GM12878 (cell line): ENCODE results near the gene ZGLP1. TPM values are rescaled to one million over a fixed set of nuclear protein-coding genes. Genes with fewer than 3 reads are reported as not detected.

Source experiments
- ATAC-seq: fragments of 200-7000 bp; cut with Tn5 transposase; 3 replicates; pipeline ENCODE4 v1.9.1; 2020; ENCODE audit warnings: mild to moderate bottlenecking, moderate library complexity
- Bru-seq: library from RNA; stranded (reverse); fragments of 400-500 nt; gene quantifications from one replicate; lab custom pipeline; 2021; lab: Mats Ljungman, UMichigan
- BruChase-seq, 2 experiments: library from RNA; stranded (reverse); fragments of 400-500 nt; gene quantifications; one replicate each; lab custom pipeline; 2021; lab: Mats Ljungman, UMichigan
- BruUV-seq: library from RNA; stranded (reverse); fragments of 400-500 nt; replicated peaks from 2 replicates; lab custom pipeline; 2021; lab: Mats Ljungman, UMichigan
- CTCF ChIA-PET: fragments of 300-600 bp; sonication (Branson Sonifier 250); formaldehyde crosslinking; extraction: SDS; loops from one replicate; lab custom pipeline; 2021; ENCODE audit warnings: inconsistent platforms; lab: Yijun Ruan, JAX
- POLR2A ChIA-PET: fragments of 350-600 bp; formaldehyde crosslinking; extraction: SDS; loops from one replicate; lab custom pipeline; 2021; ENCODE audit warnings: inconsistent platforms; lab: Charles Lee
- RAD21 ChIA-PET: fragments of 300-600 bp; sonication (Branson Sonifier 250); formaldehyde crosslinking; loops from one replicate; lab custom pipeline; 2023; ENCODE audit warnings: antibody characterized with exemption; ENCODE audit not compliant: unreplicated experiment; lab: Charles Lee
- SMC1A ChIA-PET: fragments of 300-600 bp; sonication (Branson Sonifier 250); formaldehyde crosslinking; loops from one replicate; lab custom pipeline; 2023; ENCODE audit not compliant: unreplicated experiment, uncharacterized antibody; lab: Charles Lee
- DNase-seq: peaks from one replicate; pipeline ENCODE4 v3.0.0-alpha.2; 2011; ENCODE audit warnings: low read depth, low spot score
- FAIRE-seq: peaks from 3 replicates; lab custom pipeline; 2011; peaks lifted over from hg19 to GRCh38; lab: Jason Lieb, UNC
- H2AFZ ChIP-seq: 2 replicates; pipeline ENCODE4 v1.6.0; 2011; ENCODE audit warnings: low read depth, low read length, control low read depth; ENCODE audit not compliant: control insufficient read depth
- H3K27ac ChIP-seq: 2 replicates; pipeline ENCODE4 v1.5.1; 2011; ENCODE audit warnings: control low read depth; ENCODE audit not compliant: control insufficient read depth, insufficient read depth
- H3K27me3 ChIP-seq, 2 experiments: replicated peaks in 1 of 2; 2 replicates each; pipeline versions ENCODE4 v1.6.0 to v1.6.1; 2011; ENCODE audit warnings: low read length in 1 of 2; ENCODE audit not compliant: control insufficient read depth in 2 of 2, insufficient read depth in 2 of 2
- H3K36me3 ChIP-seq, 2 experiments: 2 replicates each; pipeline ENCODE4 v1.5.1; 2011; ENCODE audit warnings: low read length in 1 of 2; ENCODE audit not compliant: control insufficient read depth in 2 of 2, insufficient read depth in 2 of 2
- H3K4me1 ChIP-seq: 2 replicates; pipeline ENCODE4 v1.6.1; 2011; ENCODE audit warnings: mild to moderate bottlenecking, low read length, moderate library complexity, mixed read lengths; ENCODE audit not compliant: control insufficient read depth, insufficient read depth
- H3K4me2 ChIP-seq: 2 replicates; pipeline ENCODE4 v1.6.0; 2011; ENCODE audit warnings: control low read depth; ENCODE audit not compliant: control insufficient read depth, insufficient read depth
- H3K4me3 ChIP-seq: fragments of 200-600 bp; sonication (generic); 2 replicates; pipeline ENCODE4 v1.5.1; 2016
- H3K79me2 ChIP-seq: 2 replicates; pipeline ENCODE4 v1.6.0; 2011; ENCODE audit warnings: low read length; ENCODE audit not compliant: control insufficient read depth, insufficient read depth
- H3K9ac ChIP-seq: 2 replicates; pipeline ENCODE4 v1.8.0; 2011; ENCODE audit warnings: low read length, control low read depth, mixed read lengths; ENCODE audit not compliant: control insufficient read depth, insufficient read depth
- H3K9me3 ChIP-seq: replicated peaks from 3 replicates; pipeline ENCODE4 v1.5.1; 2011; ENCODE audit warnings: mild to moderate bottlenecking, low read length; ENCODE audit not compliant: control insufficient read depth, insufficient read depth
- H4K20me1 ChIP-seq: 2 replicates; pipeline ENCODE4 v1.6.0; 2011; ENCODE audit not compliant: control insufficient read depth, insufficient read depth
- DPF2 ChIP-seq: fragments of 450-650 bp; IDR thresholded peaks from 2 replicates; pipeline ENCODE4 v1.6.1; 2017; ENCODE audit warnings: mild to moderate bottlenecking
- POLR2A ChIP-seq: IDR thresholded peaks from 2 replicates; pipeline ENCODE4 v1.6.1; 2011; ENCODE audit warnings: low read depth, mild to moderate bottlenecking, low read length
- REST ChIP-seq: IDR thresholded peaks from 2 replicates; pipeline ENCODE4 v1.6.1; 2012; ENCODE audit warnings: mild to moderate bottlenecking, low read depth, low read length
- SRF ChIP-seq, 2 experiments: IDR thresholded peaks; 2 replicates each; pipeline ENCODE4 v1.6.1; 2011; ENCODE audit warnings: low read depth in 2 of 2, low read length in 2 of 2, mild to moderate bottlenecking in 1 of 2, moderate library complexity in 1 of 2
- TARDBP ChIP-seq: IDR thresholded peaks from 2 replicates; pipeline ENCODE4 v1.6.1; 2016; ENCODE audit warnings: borderline replicate concordance
- ZNF24 ChIP-seq: fragments of 450-650 bp; IDR thresholded peaks from 2 replicates; pipeline ENCODE4 v1.6.1; 2017; ENCODE audit warnings: antibody characterized with exemption, mild to moderate bottlenecking
- ZNF592 ChIP-seq: fragments of 450-650 bp; IDR thresholded peaks from 2 replicates; pipeline ENCODE4 v1.6.1; 2017; ENCODE audit warnings: mild to moderate bottlenecking, moderate library complexity
- ZNF622 ChIP-seq: fragments of 450-650 bp; IDR thresholded peaks from 2 replicates; pipeline ENCODE4 v1.6.1; 2017; ENCODE audit warnings: mild to moderate bottlenecking, inconsistent platforms
- WGBS: methylation state at CpG from one replicate; pipeline ENCODE4 v1.1.6; 2016; ENCODE audit warnings: low lambda C conversion rate; ENCODE audit not compliant: insufficient replicate concordance, insufficient coverage; ENCODE audit errors: missing lambda C conversion rate; 5-methylcytosine and 5-hydroxymethylcytosine counted together
- in situ Hi-C: fragments of 300-500 bp; cut with MboI; formaldehyde crosslinking; loops from 9 replicates; pipeline ENCODE4 v1.14.3; 2018; ENCODE audit warnings: mixed read lengths
- intact Hi-C: fragments of 100-400 bp; cut with micrococcal nuclease; formaldehyde crosslinking; loops from one replicate; pipeline ENCODE4 v1.14.2; 2022; ENCODE audit not compliant: unreplicated experiment
- long read RNA-seq, 2 experiments: library from polyadenylated mRNA; unstranded; transcript quantifications; one replicate each; pipeline ENCODE4 v2.0.0, GENCODE V29; 2019 to 2020
- polyA minus RNA-seq, 3 experiments: library from RNA; depleted of rRNA, polyadenylated mRNA; stranded (reverse); fragments of >200 nt; gene quantifications; 2 replicates each; pipeline ENCODE4 v1.2.3, GENCODE V29; 2011
- polyA plus RNA-seq, 11 experiments: library from polyadenylated mRNA; depleted of rRNA in 4 of 11; unstranded in 6 of 11; stranded (reverse) in 5 of 11; fragments of >200 nt; fragmentation: Nextera tagmentation in 4 of 11; fragmentation: Illumina TruSeq in 1 of 11; extraction: Ambion mirVana in 4 of 11; extraction: Trizol in 1 of 11; gene quantifications; 1 replicate in 1 of 11; 2 replicates in 10 of 11; pipeline versions ENCODE4 v1.2.1 to v1.2.3, GENCODE V29; 2011 to 2016; ENCODE audit warnings: inconsistent platforms in 2 of 11, missing spikeins in 2 of 11, low read depth in 1 of 11
- total RNA-seq, 4 experiments: library from RNA; depleted of rRNA in 3 of 4; stranded (reverse); fragments of >200 nt in 3 of 4; fragmentation: Illumina TruSeq in 1 of 4; extraction: Trizol in 1 of 4; gene quantifications; 2 replicates each; pipeline versions ENCODE4 v1.2.1 to v1.2.3, GENCODE V29; 2013 to 2021
- TF ChIP-seq, protein P1 (sequence below): fragments of 450-650 bp; IDR thresholded peaks from 2 replicates; pipeline ENCODE4 v1.6.1; 2017; ENCODE audit warnings: low read depth, mild to moderate bottlenecking, moderate library complexity

Gene ZGLP1
- total RNA-seq (2013; cell fraction: nucleolus; rRNA removed) = 1.1 and 1.6 TPM in 2 replicates
- total RNA-seq (2014; rRNA removed) (1.3 and 1.7 TPM in 2 replicates), total RNA-seq (2014; rRNA removed; fragmentation: Illumina TruSeq; extraction: Trizol) (0.67 and 0.78 TPM in 2 replicates), total RNA-seq (2021) (2.5 and 4.1 TPM in 2 replicates), polyA plus RNA-seq (2011; rRNA removed) (0.49 and 0.94 TPM in 2 replicates), polyA plus RNA-seq (2014; fragmentation: Illumina TruSeq; extraction: Trizol) (0.19 and 0.98 TPM in 2 replicates), polyA plus RNA-seq (2014; fragmentation: Nextera tagmentation; extraction: Ambion mirVana) (under 1 TPM; 0.29 to 0.48 TPM), polyA plus RNA-seq (2014; rRNA removed) (4.6 and 5.6 TPM in 2 replicates), polyA plus RNA-seq (2016; fragmentation: Nextera tagmentation; extraction: Ambion mirVana) (1 to 10 TPM; 1.8 to 2.0 TPM), polyA minus RNA-seq (2011; rRNA and poly(A)+ RNA removed) (0.29 and 0.31 TPM in 2 replicates), Bru-seq, nascent RNA (percentile 36 among the genes with signal in this experiment), BruChase-seq, experiment 1, labeled RNA remaining after a 6-hour chase (percentile 59 among the genes with signal in this experiment), BruChase-seq, experiment 2, labeled RNA remaining after a 2-hour chase (percentile 54 among the genes with signal in this experiment)
- polyA plus RNA-seq (2011; ENCODE audit: low read depth) = 0.75 TPM
- polyA plus RNA-seq (2011; cell fraction: cytosol; rRNA removed) = 1.7 and 2.0 TPM in 2 replicates
- 10.8 and 12.6 TPM in 2 replicates for polyA plus RNA-seq (2011; cell fraction: nucleus; rRNA removed)
- 0.89 and 1.8 TPM in 2 replicates for polyA plus RNA-seq (2012)
- polyA minus RNA-seq (2011; cell fraction: cytosol; rRNA and poly(A)+ RNA removed) = not detected in 2 replicates
- 0.24 and 1.1 TPM in 2 replicates for polyA minus RNA-seq (2011; cell fraction: nucleus; rRNA and poly(A)+ RNA removed)
- long read RNA-seq, experiment 1 = 0 reads
- long read RNA-seq, experiment 2 = 0 reads

- Histone ChIP-seq H3K4me1 (no peaks in the 10 kb centered on the region; the same call in 1 of the 2 replicates), H3K36me3 (no peaks in the 10 kb centered on the region; a peak in 1 of 4 replicates), H3K4me3 (no peak within 1 kb of the TSS), H3K9me3 (no peaks in the 10 kb centered on the region), H3K9ac (no peak within 1 kb of the TSS), H3K27me3 (no peaks in the 10 kb centered on the region), H4K20me1 (no peaks in the 10 kb centered on the region), H3K4me2 (no peak within 1 kb of the TSS), H3K79me2 (no peaks in the 10 kb centered on the region), H3K27ac (no peak within 1 kb of the TSS), H2AFZ (no peak within 1 kb of the TSS)
- FAIRE-seq (no peak), ATAC-seq (no peak), DNase-seq (no peak)
- intact Hi-C loops (no loop called here), in situ Hi-C loops (no loop called here)
- WGBS = 95% methylated on average over 20 of the region's 24 CpGs
- RAD21 ChIA-PET = no interaction called here
- SMC1A ChIA-PET = no interaction called here
- POLR2A ChIA-PET = interaction anchor here (1.4 kb wide), 1 partner anchor 10 kb away, joined by 3 read pairs; no protein-coding TSS in a partner anchor
- no TSS peak for BruUV-seq
- CTCF ChIA-PET = no interaction called here
- no peak for TF ChIP-seq TARDBP
- TF ChIP-seq ZNF24 = no peak
- TF ChIP-seq ZNF592 = no peak
- TF ChIP-seq SRF (IDR thresholded peaks at IDR 0.05; ENCODE audit: low read depth in 2 of 2, low read length in 2 of 2) = no peak
- no peak for TF ChIP-seq ZNF622
- no peak for TF ChIP-seq DPF2
- TF ChIP-seq, protein P1, sequence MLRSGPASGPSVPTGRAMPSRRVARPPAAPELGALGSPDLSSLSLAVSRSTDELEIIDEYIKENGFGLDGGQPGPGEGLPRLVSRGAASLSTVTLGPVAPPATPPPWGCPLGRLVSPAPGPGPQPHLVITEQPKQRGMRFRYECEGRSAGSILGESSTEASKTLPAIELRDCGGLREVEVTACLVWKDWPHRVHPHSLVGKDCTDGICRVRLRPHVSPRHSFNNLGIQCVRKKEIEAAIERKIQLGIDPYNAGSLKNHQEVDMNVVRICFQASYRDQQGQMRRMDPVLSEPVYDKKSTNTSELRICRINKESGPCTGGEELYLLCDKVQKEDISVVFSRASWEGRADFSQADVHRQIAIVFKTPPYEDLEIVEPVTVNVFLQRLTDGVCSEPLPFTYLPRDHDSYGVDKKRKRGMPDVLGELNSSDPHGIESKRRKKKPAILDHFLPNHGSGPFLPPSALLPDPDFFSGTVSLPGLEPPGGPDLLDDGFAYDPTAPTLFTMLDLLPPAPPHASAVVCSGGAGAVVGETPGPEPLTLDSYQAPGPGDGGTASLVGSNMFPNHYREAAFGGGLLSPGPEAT = no peak
- TF ChIP-seq REST = no peak
- no peak for TF ChIP-seq POLR2A
Observed at GRCh38 chr19:10309423-10309822, at the start of gene ZGLP1. Gene ZGLP1, minus strand, starts transcription at chr19:10309815.
